ENCODE data around the gene SPC24. TPM values are rescaled to one million over a fixed set of nuclear protein-coding genes. Genes with fewer than 3 reads are reported as not detected.

The SPC24 gene
- total RNA-seq, 1 experiment from 2014 or later, result 57.7 TPM

Other genes starting within 250 kb of the SPC24 start
- 34.1 and 38.3 TPM in 2 replicates for gene YIPF2, start 227.1 kb downstream of the SPC24 start, total RNA-seq (2014; rRNA removed; shearing (Covaris generic))
- 20.4 and 32.0 TPM in 2 replicates for gene TIMM29, start 227.0 kb downstream of the SPC24 start, total RNA-seq (2014; rRNA removed; shearing (Covaris generic))
- 59.4 and 72.9 TPM in 2 replicates for gene SMARCA4, start 194.8 kb downstream of the SPC24 start, total RNA-seq (2014; rRNA removed; shearing (Covaris generic))
- 44.0 and 46.7 TPM in 2 replicates for gene LDLR, start 66.3 kb downstream of the SPC24 start, total RNA-seq (2014; rRNA removed; shearing (Covaris generic))
- gene KANK2, start 41.8 kb upstream of the SPC24 start, total RNA-seq (2014; rRNA removed; shearing (Covaris generic)), result 88.9 and 115 TPM in 2 replicates
- not detected in 2 replicates for gene ANGPTL8, start 83.8 kb upstream of the SPC24 start, total RNA-seq (2014; rRNA removed; shearing (Covaris generic))
- gene DOCK6, start 106.7 kb upstream of the SPC24 start, total RNA-seq (2014; rRNA removed; shearing (Covaris generic)), result 2.5 and 3.2 TPM in 2 replicates
- gene TSPAN16, start 140.4 kb upstream of the SPC24 start, total RNA-seq (2014; rRNA removed; shearing (Covaris generic)), result not detected in 2 replicates
- 6.2 and 7.5 TPM in 2 replicates for gene RAB3D, start 183.9 kb upstream of the SPC24 start, total RNA-seq (2014; rRNA removed; shearing (Covaris generic))
- gene TMEM205, start 190.5 kb upstream of the SPC24 start, total RNA-seq (2014; rRNA removed; shearing (Covaris generic)), result 211 and 255 TPM in 2 replicates
- 4.3 and 4.8 TPM in 2 replicates for gene CCDC159, start 190.7 kb upstream of the SPC24 start, total RNA-seq (2014; rRNA removed; shearing (Covaris generic))
- 14.1 and 17.3 TPM in 2 replicates for gene PLPPR2, start 199.7 kb upstream of the SPC24 start, total RNA-seq (2014; rRNA removed; shearing (Covaris generic))
- 2.0 and 3.0 TPM in 2 replicates for gene SWSAP1, start 218.9 kb upstream of the SPC24 start, total RNA-seq (2014; rRNA removed; shearing (Covaris generic))
- 21.2 and 22.9 TPM in 2 replicates for gene EPOR, start 228.5 kb upstream of the SPC24 start, total RNA-seq (2014; rRNA removed; shearing (Covaris generic))

Measured in RPMI7951 (cell line).